Trophoblast cell (in vitro differentiated cells and primary cell): ENCODE results near the gene UTRN.
A peak's percentile ranks its signal among the peaks of the same experiment; 100 is the strongest.

Experiments used
- DNase-seq, 2 donors: peaks; one replicate each; pipeline ENCODE4 v3.0.0-alpha.2; 2016
- H2AFZ ChIP-seq: 2 replicates; pipeline ENCODE4 v1.6.1; 2013; ENCODE audit warnings: low read length, moderate library complexity, mild to moderate bottlenecking; ENCODE audit not compliant: insufficient read depth, poor library complexity
- H2AK5ac ChIP-seq: 2 replicates; pipeline ENCODE4 v1.6.1; 2013; ENCODE audit warnings: mild to moderate bottlenecking, low read length
- H2BK120ac ChIP-seq: 2 replicates; pipeline ENCODE4 v1.6.1; 2013; ENCODE audit warnings: low read length, mild to moderate bottlenecking, moderate library complexity; ENCODE audit not compliant: insufficient read depth, poor library complexity
- H2BK12ac ChIP-seq: 2 replicates; pipeline ENCODE4 v1.6.1; 2013; ENCODE audit warnings: mild to moderate bottlenecking, low read length, moderate library complexity
- H2BK5ac ChIP-seq: 2 replicates; pipeline ENCODE4 v1.6.1; 2013; ENCODE audit warnings: low read length, low read depth, moderate library complexity, mild to moderate bottlenecking; ENCODE audit not compliant: poor library complexity
- H3K14ac ChIP-seq: 2 replicates; pipeline ENCODE4 v1.6.1; 2013; ENCODE audit warnings: mild to moderate bottlenecking, low read length
- H3K18ac ChIP-seq: 2 replicates; pipeline ENCODE4 v1.6.1; 2013; ENCODE audit warnings: mild to moderate bottlenecking, low read length
- H3K23ac ChIP-seq: 2 replicates; pipeline ENCODE4 v1.6.1; 2013; ENCODE audit warnings: low read length
- H3K27ac ChIP-seq: 2 replicates; pipeline ENCODE4 v1.5.1; 2013; ENCODE audit warnings: low read depth, mild to moderate bottlenecking, inconsistent platforms, low read length, moderate library complexity
- H3K27me3 ChIP-seq: 2 replicates; pipeline ENCODE4 v1.6.1; 2013; ENCODE audit warnings: inconsistent platforms, mild to moderate bottlenecking, low read length, moderate library complexity; ENCODE audit not compliant: insufficient read depth
- H3K36me3 ChIP-seq, 2 experiments: 1 replicate in 1 of 2; 2 replicates in 1 of 2; pipeline ENCODE4 v1.6.1; 2013; ENCODE audit warnings: low read length in 2 of 2, mild to moderate bottlenecking in 2 of 2, moderate library complexity in 1 of 2; ENCODE audit not compliant: insufficient read depth in 2 of 2, control insufficient read depth in 1 of 2
- H3K4ac ChIP-seq: 2 replicates; pipeline ENCODE4 v1.6.1; 2013; ENCODE audit warnings: low read depth, mild to moderate bottlenecking, low read length, moderate library complexity
- H3K4me1 ChIP-seq, 2 experiments: 1 replicate in 1 of 2; 2 replicates in 1 of 2; pipeline ENCODE4 v1.6.1; 2013; ENCODE audit warnings: low read length in 2 of 2, mild to moderate bottlenecking in 2 of 2, moderate library complexity in 1 of 2; ENCODE audit not compliant: insufficient read depth in 2 of 2, control insufficient read depth in 1 of 2
- H3K4me2 ChIP-seq: 2 replicates; pipeline ENCODE4 v1.6.1; 2013; ENCODE audit warnings: inconsistent platforms, mild to moderate bottlenecking, low read length, moderate library complexity
- H3K4me3 ChIP-seq: 2 replicates; pipeline ENCODE4 v1.5.1; 2013; ENCODE audit warnings: mild to moderate bottlenecking, low read depth, low read length, inconsistent platforms
- H3K79me1 ChIP-seq: one replicate; pipeline ENCODE4 v1.6.1; 2013; ENCODE audit warnings: low read length
- H3K79me2 ChIP-seq: 2 replicates; pipeline ENCODE4 v1.6.1; 2013; ENCODE audit warnings: low read length, mild to moderate bottlenecking; ENCODE audit not compliant: control insufficient read depth, insufficient read depth, poor library complexity
- H3K9ac ChIP-seq: 2 replicates; pipeline ENCODE4 v1.6.1; 2013; ENCODE audit warnings: mild to moderate bottlenecking, low read length
- H3K9me3 ChIP-seq: 2 replicates; pipeline ENCODE4 v1.6.1; 2013; ENCODE audit warnings: low read depth, mild to moderate bottlenecking, control low read depth, inconsistent platforms, low read length; ENCODE audit not compliant: insufficient read depth
- H4K12ac ChIP-seq: 2 replicates; pipeline ENCODE4 v1.6.1; 2013; ENCODE audit warnings: low read depth, mild to moderate bottlenecking, low read length, moderate library complexity
- H4K8ac ChIP-seq: 2 replicates; pipeline ENCODE4 v1.6.1; 2013; ENCODE audit warnings: low read depth, mild to moderate bottlenecking, low read length, moderate library complexity
- H4K91ac ChIP-seq: one replicate; pipeline ENCODE4 v1.6.1; 2013; ENCODE audit warnings: low read depth, mild to moderate bottlenecking, low read length, moderate library complexity
- WGBS: extraction: QIAGEN DNeasy Blood & Tissue Kit; methylation state at CpG from one replicate; pipeline ENCODE4 v1.1.7; 2013; ENCODE audit warnings: missing lambda C conversion rate; ENCODE audit not compliant: insufficient read length, insufficient coverage; ENCODE audit errors: extremely low coverage; 5-methylcytosine and 5-hydroxymethylcytosine counted together

UTRN gene

GRCh38 chr6:144265390-144265789 is 19.7 kb upstream of the UTRN start:
- H2AFZ ChIP-seq: no peak overlapping the region
- no peak overlapping the region for H3K4me3 ChIP-seq
- peak overlapping the region; percentile 33 for H3K4me2 ChIP-seq
- no CpG with 5 or more reads among the region's 5 CpGs for WGBS
- H4K12ac ChIP-seq: no peak overlapping the region
- no peak overlapping the region for H4K8ac ChIP-seq
- H2BK120ac ChIP-seq: no peak overlapping the region
- H3K79me1 ChIP-seq: peaks cover 5% of the 10 kb centered on the region
- H3K79me2 ChIP-seq: no peaks in the 10 kb centered on the region
- H2AK5ac ChIP-seq: no peak overlapping the region
- no peak overlapping the region for H3K14ac ChIP-seq
- DNase-seq: peak; percentile 60 to 76
- H3K27me3 ChIP-seq: no peaks in the 10 kb centered on the region
- no peaks in the 10 kb centered on the region for H3K36me3 ChIP-seq
- H3K27ac ChIP-seq: no peak overlapping the region
- H3K4ac ChIP-seq: no peak overlapping the region
- no peak overlapping the region for H3K9ac ChIP-seq
- no peak overlapping the region for H2BK12ac ChIP-seq
- no peak overlapping the region for H3K23ac ChIP-seq
- no peak overlapping the region for H4K91ac ChIP-seq
- H3K4me1 ChIP-seq: peaks cover 5 to 9% of the 10 kb centered on the region in 2 experiments
- H3K18ac ChIP-seq: no peak overlapping the region
- no peaks in the 10 kb centered on the region for H3K9me3 ChIP-seq
- H2BK5ac ChIP-seq: no peak overlapping the region

DNA sequence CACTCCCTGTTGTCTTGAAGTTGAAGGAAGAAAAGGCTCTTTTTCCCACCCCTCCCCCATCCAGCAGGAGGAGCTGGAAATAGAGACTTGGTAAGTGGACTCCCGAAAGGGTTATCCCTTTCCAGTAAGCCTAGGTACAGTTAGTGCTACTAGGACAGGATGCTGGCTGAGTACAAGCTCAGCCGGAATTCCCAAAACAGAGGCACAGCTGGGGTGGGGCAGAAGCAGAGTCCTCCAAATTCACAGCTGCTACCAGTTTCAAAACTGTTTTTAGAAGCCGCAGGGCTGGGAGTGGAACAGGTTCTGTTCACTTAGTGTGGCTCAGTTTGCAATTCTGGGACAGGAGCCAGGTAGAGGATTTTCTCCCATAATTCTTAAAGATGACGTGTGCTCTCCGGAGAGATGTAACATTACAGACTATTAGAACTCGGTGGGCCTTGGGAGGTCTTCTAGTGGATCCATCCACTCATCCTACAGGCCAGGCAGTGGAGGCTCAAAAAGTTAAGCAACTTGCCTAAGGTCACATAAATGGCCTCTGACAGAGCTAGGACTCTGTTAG is 19.0 kb upstream of the UTRN start:
- no peaks in the 10 kb centered on the region for H3K79me2 ChIP-seq
- H3K9ac ChIP-seq: no peak overlapping the region
- WGBS: no CpG with 5 or more reads among the region's 6 CpGs
- H2BK5ac ChIP-seq: peak overlapping the region; percentile 86
- H4K91ac ChIP-seq: peak overlapping the region; percentile 68
- peak overlapping the region; percentile 69 for H4K12ac ChIP-seq
- H3K18ac ChIP-seq: peak overlapping the region; percentile 75
- peak overlapping the region; percentile 89 for H2BK12ac ChIP-seq
- H3K4me3 ChIP-seq: no peak overlapping the region
- DNase-seq: peak; percentile 86 to 87
- H3K4ac ChIP-seq: no peak overlapping the region
- H3K23ac ChIP-seq: no peak overlapping the region
- H3K4me2 ChIP-seq: peak overlapping the region; percentile 36
- H3K79me1 ChIP-seq: peaks cover 5% of the 10 kb centered on the region
- peak overlapping the region; percentile 37 for H3K27ac ChIP-seq
- peaks cover 5 to 9% of the 10 kb centered on the region in 2 experiments for H3K4me1 ChIP-seq
- H2BK120ac ChIP-seq: peak overlapping the region; percentile 20
- H3K27me3 ChIP-seq: no peaks in the 10 kb centered on the region
- no peaks in the 10 kb centered on the region for H3K36me3 ChIP-seq
- peak overlapping the region; percentile 71 for H2AFZ ChIP-seq
- peak overlapping the region; percentile 70 for H4K8ac ChIP-seq
- peak overlapping the region; percentile 46 for H2AK5ac ChIP-seq
- no peak overlapping the region for H3K14ac ChIP-seq
- no peaks in the 10 kb centered on the region for H3K9me3 ChIP-seq

DNA sequence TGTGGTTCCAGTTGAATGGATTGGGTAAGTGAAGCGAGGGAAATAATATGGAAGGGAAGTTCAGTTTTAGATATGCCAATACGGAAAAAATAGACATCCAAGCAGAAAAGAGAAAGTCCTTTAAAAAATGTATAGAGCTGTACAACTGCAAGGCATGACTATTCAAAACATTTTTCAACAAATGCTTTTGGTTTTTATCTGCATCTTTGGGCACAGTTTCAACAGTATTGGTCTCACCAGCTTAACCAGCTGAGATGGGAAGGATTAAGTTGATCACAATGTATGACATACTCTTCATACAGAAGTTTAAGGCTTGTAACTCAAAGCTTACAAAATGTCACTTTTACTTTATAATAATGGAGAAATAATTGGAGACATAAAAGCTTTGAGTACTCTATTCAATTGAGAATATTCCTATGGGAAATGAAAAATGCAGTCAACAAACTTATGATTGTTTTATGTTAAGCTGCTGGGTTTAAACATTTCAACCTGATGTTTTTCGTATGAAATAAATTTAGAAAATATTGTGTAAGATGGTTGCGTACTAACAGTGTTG is 16.3 kb upstream of the UTRN start:
- WGBS: 100% methylated on average over 1 of the region's 4 CpGs
- H3K14ac ChIP-seq: no peak overlapping the region
- no peak overlapping the region for H2BK120ac ChIP-seq
- no peak overlapping the region for H3K18ac ChIP-seq
- H2BK5ac ChIP-seq: no peak overlapping the region
- H3K4me2 ChIP-seq: no peak overlapping the region
- H4K8ac ChIP-seq: no peak overlapping the region
- no peaks in the 10 kb centered on the region for H3K9me3 ChIP-seq
- no peaks in the 10 kb centered on the region for H3K79me2 ChIP-seq
- no peak overlapping the region for H3K4me3 ChIP-seq
- no peak overlapping the region for H2BK12ac ChIP-seq
- peak in 1 of 2 donors; percentile 10 for DNase-seq
- no peak overlapping the region for H4K12ac ChIP-seq
- H3K36me3 ChIP-seq: no peaks in the 10 kb centered on the region
- peaks cover 5 to 9% of the 10 kb centered on the region in 2 experiments for H3K4me1 ChIP-seq
- H2AK5ac ChIP-seq: no peak overlapping the region
- no peak overlapping the region for H2AFZ ChIP-seq
- no peak overlapping the region for H3K23ac ChIP-seq
- peaks cover 4% of the 10 kb centered on the region for H3K79me1 ChIP-seq
- H3K27me3 ChIP-seq: no peaks in the 10 kb centered on the region
- no peak overlapping the region for H4K91ac ChIP-seq
- H3K9ac ChIP-seq: no peak overlapping the region
- no peak overlapping the region for H3K4ac ChIP-seq
- no peak overlapping the region for H3K27ac ChIP-seq

- Histone ChIP-seq H2BK5ac (no peak overlapping the region), H4K12ac (no peak overlapping the region), H2BK120ac (no peak overlapping the region), H3K9me3 (no peaks in the 10 kb centered on the region), H3K27me3 (no peaks in the 10 kb centered on the region), H2BK12ac (no peak overlapping the region), H3K36me3 (no peaks in the 10 kb centered on the region), H3K18ac (no peak overlapping the region), H3K79me2 (no peaks in the 10 kb centered on the region), H3K27ac (no peak overlapping the region), H4K91ac (no peak overlapping the region), H2AFZ (no peak overlapping the region), H3K79me1 (no peaks in the 10 kb centered on the region), H3K4me3 (no peak overlapping the region), H2AK5ac (no peak overlapping the region), H3K4ac (no peak overlapping the region), H3K14ac (no peak overlapping the region), H3K9ac (no peak overlapping the region), H3K4me1 (peaks cover 0 to 5% of the 10 kb centered on the region in 2 experiments), H3K23ac (no peak overlapping the region), H4K8ac (no peak overlapping the region), H3K4me2 (no peak overlapping the region)
- DNase-seq: no peak
- no CpG with 5 or more reads among the region's 1 CpG for WGBS
Observed at GRCh38 chr6:144277174-144277573, 8.0 kb upstream of the UTRN start.
